H9 (cell line): ENCODE results near the gene RAC2. TPM values are rescaled to one million over a fixed set of nuclear protein-coding genes. Genes with fewer than 3 reads are reported as not detected.

Experiments
- DNase-seq: peaks from one replicate; pipeline ENCODE4 v3.0.0-alpha.2; 2017
- H2AFZ ChIP-seq: one replicate; pipeline ENCODE4 v1.6.1; 2013; ENCODE audit warnings: mild to moderate bottlenecking, low read length, control low read depth, moderate library complexity
- H2AK5ac ChIP-seq: 2 replicates; pipeline ENCODE4 v1.6.1; 2013; ENCODE audit warnings: low read length, control low read depth, mixed read lengths; ENCODE audit not compliant: insufficient read length
- H2BK120ac ChIP-seq: one replicate; pipeline ENCODE4 v1.6.1; 2013; ENCODE audit warnings: low read depth, mild to moderate bottlenecking, low read length, control low read depth, inconsistent platforms; ENCODE audit not compliant: poor library complexity, severe bottlenecking
- H2BK12ac ChIP-seq: 2 replicates; pipeline ENCODE4 v1.6.1; 2013; ENCODE audit warnings: low read length, control low read depth, mixed read lengths, low read depth; ENCODE audit not compliant: insufficient read length
- H2BK15ac ChIP-seq: 2 replicates; pipeline ENCODE4 v1.6.1; 2013; ENCODE audit warnings: low read depth, low read length, control low read depth
- H2BK20ac ChIP-seq: one replicate; pipeline ENCODE4 v1.6.1; 2013; ENCODE audit warnings: low read depth, mild to moderate bottlenecking, low read length, control low read depth, inconsistent platforms; ENCODE audit not compliant: poor library complexity, severe bottlenecking
- H2BK5ac ChIP-seq: 2 replicates; pipeline ENCODE4 v1.6.1; 2013; ENCODE audit warnings: low read length, control low read depth, mixed read lengths; ENCODE audit not compliant: insufficient read length
- H3K14ac ChIP-seq: 2 replicates; pipeline ENCODE4 v1.6.1; 2013; ENCODE audit warnings: low read length, control low read depth; ENCODE audit not compliant: insufficient read depth
- H3K18ac ChIP-seq: 2 replicates; pipeline ENCODE4 v1.6.1; 2013; ENCODE audit warnings: low read depth, mild to moderate bottlenecking, mixed read lengths, low read length, control low read depth; ENCODE audit not compliant: insufficient read length
- H3K23ac ChIP-seq: 2 replicates; pipeline ENCODE4 v1.6.1; 2013; ENCODE audit warnings: low read length, control low read depth, mixed read lengths, low read depth; ENCODE audit not compliant: insufficient read length
- H3K23me2 ChIP-seq: 2 replicates; pipeline ENCODE4 v1.6.1; 2013; ENCODE audit warnings: low read depth, mild to moderate bottlenecking, mixed read lengths, low read length, control low read depth; ENCODE audit not compliant: insufficient read length, poor library complexity, severe bottlenecking
- H3K27ac ChIP-seq: 2 replicates; pipeline ENCODE4 v1.5.1; 2013; ENCODE audit warnings: low read length, control low read depth, mixed read lengths, low read depth; ENCODE audit not compliant: insufficient read length
- H3K27me3 ChIP-seq: 2 replicates; pipeline ENCODE4 v1.6.1; 2013; ENCODE audit warnings: low read length, control low read depth, inconsistent platforms; ENCODE audit not compliant: insufficient read depth
- H3K4ac ChIP-seq: 2 replicates; pipeline ENCODE4 v1.6.1; 2013; ENCODE audit warnings: low read depth, mild to moderate bottlenecking, control low read depth, inconsistent platforms, low read length, moderate library complexity
- H3K4me1 ChIP-seq: 2 replicates; pipeline ENCODE4 v1.6.1; 2013; ENCODE audit warnings: low read length, control low read depth, inconsistent platforms; ENCODE audit not compliant: insufficient read depth
- H3K4me2 ChIP-seq: 2 replicates; pipeline ENCODE4 v1.6.1; 2013; ENCODE audit warnings: low read length, control low read depth, mixed read lengths; ENCODE audit not compliant: insufficient read length, insufficient read depth
- H3K56ac ChIP-seq: 2 replicates; pipeline ENCODE4 v1.6.1; 2013; ENCODE audit warnings: low read depth, mild to moderate bottlenecking, mixed read lengths, low read length, control low read depth; ENCODE audit not compliant: insufficient read length
- H3K79me1 ChIP-seq: 2 replicates; pipeline ENCODE4 v1.6.1; 2013; ENCODE audit warnings: low read depth, mild to moderate bottlenecking, moderate library complexity, low read length, control low read depth, inconsistent platforms; ENCODE audit not compliant: insufficient read depth, poor library complexity, severe bottlenecking
- H3K79me2 ChIP-seq: 2 replicates; pipeline ENCODE4 v1.6.1; 2013; ENCODE audit warnings: low read length, control low read depth, inconsistent platforms; ENCODE audit not compliant: insufficient read depth
- H3K9ac ChIP-seq: 2 replicates; pipeline ENCODE4 v1.6.1; 2013; ENCODE audit warnings: low read length, control low read depth, mixed read lengths; ENCODE audit not compliant: insufficient read length; ENCODE audit errors: extremely low read depth
- H3K9me3 ChIP-seq: one replicate; pipeline ENCODE4 v1.6.1; 2013; ENCODE audit warnings: low read depth, low read length, inconsistent platforms; ENCODE audit not compliant: control insufficient read depth
- H3T11ph ChIP-seq: one replicate; pipeline ENCODE4 v1.6.1; 2013; ENCODE audit warnings: mild to moderate bottlenecking, low read length, control low read depth, inconsistent platforms
- H4K20me1 ChIP-seq: one replicate; pipeline ENCODE4 v1.6.1; 2013; ENCODE audit not compliant: control insufficient read depth, insufficient read length, insufficient read depth
- H4K5ac ChIP-seq: 2 replicates; pipeline ENCODE4 v1.6.1; 2013; ENCODE audit warnings: low read depth, mild to moderate bottlenecking, mixed read lengths, low read length, control low read depth; ENCODE audit not compliant: insufficient read length
- H4K8ac ChIP-seq: replicated peaks from 2 replicates; pipeline ENCODE4 v1.6.1; 2013; ENCODE audit warnings: low read length, control low read depth, mixed read lengths, low read depth; ENCODE audit not compliant: insufficient read length
- H4K91ac ChIP-seq: 2 replicates; pipeline ENCODE4 v1.6.1; 2013; ENCODE audit warnings: low read depth, mild to moderate bottlenecking, moderate library complexity, mixed read lengths, low read length, control low read depth; ENCODE audit not compliant: insufficient read length
- H3K27ac Mint-ChIP-seq, 3 experiments: 2 replicates in 2 of 3; 3 replicates in 1 of 3; pipeline ENCODE4 v1.8.0; 2020 to 2021; ENCODE audit warnings: mixed read lengths in 3 of 3, mild to moderate bottlenecking in 1 of 3, moderate library complexity in 1 of 3
- H3K27me3 Mint-ChIP-seq: 2 replicates; pipeline ENCODE4 v1.8.0; 2021; ENCODE audit warnings: low read depth, mild to moderate bottlenecking, moderate library complexity, mixed read lengths
- H3K36me3 Mint-ChIP-seq, 3 experiments: 2 replicates in 2 of 3; 3 replicates in 1 of 3; pipeline ENCODE4 v1.8.0; 2020 to 2021; ENCODE audit warnings: low read depth in 3 of 3, mixed read lengths in 3 of 3; ENCODE audit not compliant: insufficient read depth in 1 of 3
- H3K4me1 Mint-ChIP-seq, 2 experiments: 2 replicates each; pipeline ENCODE4 v1.8.0; 2020; ENCODE audit warnings: mixed read lengths in 2 of 2
- H3K4me3 Mint-ChIP-seq, 2 experiments: 2 replicates in 1 of 2; 3 replicates in 1 of 2; pipeline ENCODE4 v1.8.0; 2020 to 2021; ENCODE audit warnings: mild to moderate bottlenecking in 2 of 2, mixed read lengths in 2 of 2, moderate library complexity in 1 of 2
- H3K9me3 Mint-ChIP-seq, 2 experiments: 2 replicates in 1 of 2; 3 replicates in 1 of 2; pipeline ENCODE4 v1.8.0; 2020; ENCODE audit warnings: mild to moderate bottlenecking in 2 of 2, mixed read lengths in 2 of 2, moderate library complexity in 1 of 2
- WGBS: extraction: QIAGEN DNeasy Blood & Tissue Kit; methylation state at CpG from one replicate; pipeline ENCODE4 v1.1.7; 2013; ENCODE audit warnings: missing lambda C conversion rate, low lambda C conversion rate, mixed read lengths; ENCODE audit not compliant: insufficient read length; ENCODE audit errors: extremely low coverage; 5-methylcytosine and 5-hydroxymethylcytosine counted together
- total RNA-seq: library from RNA; stranded (reverse); gene quantifications from 2 replicates; pipeline ENCODE4 v1.2.1, GENCODE V29; 2021
- TF ChIP-seq, protein P1 (sequence below): fragments of 200-600 bp; sonication (generic); conservative IDR thresholded peaks from 3 replicates; pipeline ENCODE4 v1.8.0; 2021; ENCODE audit warnings: antibody characterized with exemption, mild to moderate bottlenecking

RAC2 gene
- total RNA-seq, 1 experiment from 2014 or later: 2.8 TPM

DNA sequence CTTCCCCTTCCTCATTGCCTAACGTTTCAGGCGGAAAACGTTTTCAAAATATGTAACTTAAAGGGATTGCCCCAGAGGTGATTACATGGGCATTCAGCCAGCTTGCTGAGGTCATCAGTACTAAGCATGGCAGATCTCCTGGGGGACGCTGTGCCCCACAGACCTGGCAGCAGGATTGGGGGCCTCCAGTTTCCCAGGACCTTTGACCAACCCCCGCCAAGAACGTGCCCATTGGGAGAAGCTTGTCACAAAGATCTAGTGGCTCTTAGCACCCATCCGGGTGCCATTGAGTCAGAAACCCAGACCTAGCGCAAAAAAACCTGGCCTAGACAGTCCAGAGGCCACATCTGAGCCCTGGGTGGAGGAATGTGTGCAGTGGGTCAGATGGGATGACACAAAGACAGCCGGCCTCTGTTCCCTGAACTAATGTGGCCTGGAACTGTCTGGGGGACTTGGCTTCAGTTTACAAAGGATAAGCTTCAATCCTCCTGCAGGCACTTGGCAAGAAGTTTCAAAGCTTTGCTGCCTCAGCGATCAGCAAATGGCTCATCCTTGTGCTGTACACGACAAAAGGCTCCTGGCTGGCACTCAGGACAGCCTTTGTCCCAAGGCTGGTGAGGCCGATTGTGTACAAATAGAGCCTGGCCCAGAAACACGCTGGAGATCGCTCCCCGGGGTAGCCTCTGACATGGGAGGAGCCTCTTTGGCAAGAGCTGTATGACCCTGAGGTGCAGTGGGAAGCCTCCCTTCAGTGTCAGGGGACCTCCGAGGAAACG, 65.5 kb downstream of the RAC2 start:
- no CpG with 5 or more reads among the region's 17 CpGs for whole genome bisulfite sequencing
- Mint-ChIP-seq H3K9me3 (no peaks in the 10 kb centered on the region; a peak in 1 of 5 replicates), H3K36me3 (no peaks in the 10 kb centered on the region; a peak in 1 of 7 replicates), H3K27ac (no peak overlapping the region; a peak in 2 of 7 replicates), H3K27me3 (peaks cover 34% of the 10 kb centered on the region), H3K4me1 (peaks cover 21 to 44% of the 10 kb centered on the region in 2 experiments), H3K4me3 (no peak overlapping the region)
- Histone ChIP-seq H2AFZ (no peak overlapping the region), H3K4me2 (no peak overlapping the region), H3K14ac (no peak overlapping the region), H4K20me1 (no peaks in the 10 kb centered on the region), H2BK15ac (no peak overlapping the region), H2BK5ac (no peak overlapping the region), H2BK12ac (no peak overlapping the region), H2AK5ac (no peak overlapping the region), H4K91ac (no peak overlapping the region), H3K23ac (no peak overlapping the region), H3K27ac (no peak overlapping the region), H3K4ac (no peak overlapping the region), H3K9ac (no peak overlapping the region), H3K18ac (no peak overlapping the region), H3K79me2 (no peaks in the 10 kb centered on the region), H3T11ph (no peak overlapping the region), H3K27me3 (no peaks in the 10 kb centered on the region), H3K56ac (no peak overlapping the region), H3K4me1 (no peaks in the 10 kb centered on the region), H2BK20ac (no peak overlapping the region), H2BK120ac (no peak overlapping the region), H3K9me3 (no peaks in the 10 kb centered on the region), H4K8ac (no peak overlapping the region), H3K23me2 (no peaks in the 10 kb centered on the region), H4K5ac (no peak overlapping the region), H3K79me1 (no peaks in the 10 kb centered on the region)
- DNase-seq: no peak
- TF ChIP-seq, protein P1, sequence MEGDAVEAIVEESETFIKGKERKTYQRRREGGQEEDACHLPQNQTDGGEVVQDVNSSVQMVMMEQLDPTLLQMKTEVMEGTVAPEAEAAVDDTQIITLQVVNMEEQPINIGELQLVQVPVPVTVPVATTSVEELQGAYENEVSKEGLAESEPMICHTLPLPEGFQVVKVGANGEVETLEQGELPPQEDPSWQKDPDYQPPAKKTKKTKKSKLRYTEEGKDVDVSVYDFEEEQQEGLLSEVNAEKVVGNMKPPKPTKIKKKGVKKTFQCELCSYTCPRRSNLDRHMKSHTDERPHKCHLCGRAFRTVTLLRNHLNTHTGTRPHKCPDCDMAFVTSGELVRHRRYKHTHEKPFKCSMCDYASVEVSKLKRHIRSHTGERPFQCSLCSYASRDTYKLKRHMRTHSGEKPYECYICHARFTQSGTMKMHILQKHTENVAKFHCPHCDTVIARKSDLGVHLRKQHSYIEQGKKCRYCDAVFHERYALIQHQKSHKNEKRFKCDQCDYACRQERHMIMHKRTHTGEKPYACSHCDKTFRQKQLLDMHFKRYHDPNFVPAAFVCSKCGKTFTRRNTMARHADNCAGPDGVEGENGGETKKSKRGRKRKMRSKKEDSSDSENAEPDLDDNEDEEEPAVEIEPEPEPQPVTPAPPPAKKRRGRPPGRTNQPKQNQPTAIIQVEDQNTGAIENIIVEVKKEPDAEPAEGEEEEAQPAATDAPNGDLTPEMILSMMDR: no peak
